Transverse colon (tissue), 4 donors: Measurements from ENCODE around the gene ARHGEF37. TPM values are rescaled to one million over a fixed set of nuclear protein-coding genes. Genes with fewer than 3 reads are reported as not detected.

Source experiments
- DNase-seq: peaks from one replicate; pipeline ENCODE4 v3.0.0-alpha.2; 2019
- H3K27ac ChIP-seq, 4 donors: fragments of 200-600 bp; sonication (generic); 2 replicates each; pipeline ENCODE4 v1.5.1; 2016 to 2018; ENCODE audit warnings: inconsistent platforms in 4 of 4
- H3K27me3 ChIP-seq: fragments of 200-600 bp; sonication (generic); 2 replicates; pipeline ENCODE4 v1.5.1; 2017; ENCODE audit warnings: inconsistent platforms
- H3K36me3 ChIP-seq, 4 donors: fragments of 200-600 bp; sonication (generic); 2 replicates each; pipeline ENCODE4 v1.5.1; 2017 to 2019; ENCODE audit warnings: inconsistent platforms in 4 of 4
- H3K4me1 ChIP-seq, 4 donors: fragments of 200-600 bp; sonication (generic); 2 replicates each; pipeline ENCODE4 v1.5.1; 2017 to 2020; ENCODE audit warnings: inconsistent platforms in 4 of 4
- H3K4me3 ChIP-seq, 4 donors: fragments of 200-600 bp; sonication (generic); 1 replicate in 1 of 4; 2 replicates in 3 of 4; pipeline versions ENCODE4 v1.5.1 to v1.6.1; 2017 to 2019; ENCODE audit warnings: inconsistent platforms in 4 of 4
- H3K9me3 ChIP-seq, 2 donors: fragments of 200-600 bp; sonication (generic); 2 replicates each; pipeline ENCODE4 v1.5.1; 2017 to 2019; ENCODE audit warnings: inconsistent platforms in 2 of 2
- CTCF ChIP-seq, 5 experiments: fragments of 200-600 bp in 3 of 5; fragments of 450-650 bp in 2 of 5; sonication (generic) in 3 of 5; IDR thresholded peaks; 1 replicate in 2 of 5; 2 replicates in 3 of 5; pipeline ENCODE4 v1.5.1; 2016 to 2017; ENCODE audit warnings: antibody characterized with exemption in 5 of 5, inconsistent platforms in 3 of 5, mild to moderate bottlenecking in 2 of 5, moderate library complexity in 1 of 5
- EP300 ChIP-seq: sonication (generic); formaldehyde crosslinking; IDR thresholded peaks from one replicate; pipeline ENCODE4 v1.6.1; 2017; ENCODE audit warnings: antibody characterized with exemption, low read depth
- POLR2A ChIP-seq: fragments of 450-650 bp; IDR thresholded peaks from one replicate; pipeline ENCODE4 v1.6.1; 2016; ENCODE audit warnings: antibody characterized with exemption, mild to moderate bottlenecking, moderate library complexity
- POLR2AphosphoS5 ChIP-seq, 3 donors: sonication (generic); formaldehyde crosslinking; IDR thresholded peaks; one replicate each; pipeline ENCODE4 v1.6.1; 2016; ENCODE audit warnings: antibody characterized with exemption in 3 of 3
- WGBS, 2 donors: methylation state at CpG; one replicate each; pipeline ENCODE4 v1.1.5; 2018; ENCODE audit warnings: low coverage in 1 of 2; 5-methylcytosine and 5-hydroxymethylcytosine counted together
- in situ Hi-C, 4 donors: fragments of 200-750 bp; cut with MboI; loops; one replicate each; pipeline versions ENCODE4 v1.15.0 to v1.15.1; 2017; ENCODE audit warnings: low sequenced_read_pairs in 3 of 4, low pct_ligation_motif_present in 1 of 4, low pct_unique_long_range_greater_than_20kb in 1 of 4
- intact Hi-C: fragments of 100-400 bp; cut with DNase I; formaldehyde crosslinking; loops from one replicate; pipeline ENCODE4 v1.15.1; 2023; ENCODE audit warnings: low total_unique reads
- total RNA-seq, 4 donors: library from RNA; depleted of rRNA; stranded (reverse); fragments of >200 nt; gene quantifications; one replicate each; pipeline ENCODE4 v1.1.0, GENCODE V29; 2016

The ARHGEF37 gene
- total RNA-seq, 4 donors from 2014 or later: 14.2 to 27.5 (median 21.7) TPM

- in situ Hi-C loops: no loop called here
- Histone ChIP-seq H3K27ac (peak overlapping the region; percentile 24 to 70 (median 53)), H3K4me1 (peaks cover 8 to 29% (median 13%) of the 10 kb centered on the region in 4 donors), H3K27me3 (no peaks in the 10 kb centered on the region), H3K9me3 (no peaks in the 10 kb centered on the region), H3K36me3 (peaks cover 0 to 4% (median 0%) of the 10 kb centered on the region in 4 donors), H3K4me3 (no peak overlapping the region)
- 53 to 57% methylated on average over 3 to 5 of the region's 5 CpGs for WGBS, 2 donors
- intact Hi-C loops: no loop called here
- DNase-seq: no peak
- TF ChIP-seq POLR2A (no peak), POLR2AphosphoS5 (IDR thresholded peaks at IDR 0.05) (peak in 2 of 3 donors; percentile 14 to 21)
Observed at GRCh38 chr5:149615976-149616375, 34.7 kb downstream of the ARHGEF37 start.

- no peak for DNase-seq
- Histone ChIP-seq H3K27me3 (no peaks in the 10 kb centered on the region), H3K4me3 (no peak overlapping the region), H3K27ac (peak overlapping the region in 3 of 4 donors; percentile 42 to 70 (median 64)), H3K9me3 (no peaks in the 10 kb centered on the region), H3K36me3 (peaks cover 0 to 7% (median 0%) of the 10 kb centered on the region in 4 donors), H3K4me1 (peaks cover under 1 to 20% (median 5%) of the 10 kb centered on the region in 4 donors)
- WGBS, 2 donors: 69 to 77% methylated on average over 3 of the region's 3 CpGs
- no peak for TF ChIP-seq CTCF (IDR thresholded peaks at IDR 0.05)
- no peak for TF ChIP-seq EP300
- TF ChIP-seq POLR2AphosphoS5 (IDR thresholded peaks at IDR 0.05): no peak
- no peak for TF ChIP-seq POLR2A
- in situ Hi-C loops: no loop called here
- intact Hi-C loops: no loop called here
Observed at GRCh38 chr5:149616727-149617285, 35.5 kb downstream of the ARHGEF37 start.

GRCh38 chr5:149617760-149618306 is 36.5 kb downstream of the ARHGEF37 start:
- H3K27ac ChIP-seq: peak overlapping the region in 1 of 4 donors; percentile 4
- no peaks in the 10 kb centered on the region for H3K27me3 ChIP-seq
- TF ChIP-seq POLR2A (no peak), CTCF (IDR thresholded peaks at IDR 0.05) (no peak), EP300 (no peak), POLR2AphosphoS5 (IDR thresholded peaks at IDR 0.05) (no peak)
- intact Hi-C loops (no loop called here), in situ Hi-C loops (no loop called here)
- no peak for DNase-seq
- no peaks in the 10 kb centered on the region for H3K9me3 ChIP-seq
- H3K4me3 ChIP-seq: no peak overlapping the region
- H3K36me3 ChIP-seq: peaks cover 0 to 17% (median 3%) of the 10 kb centered on the region in 4 donors
- WGBS, 2 donors: 82% methylated on average over 11 of the region's 12 CpGs; no CpG with 5 or more reads in 1 of the 2 donors
- peaks cover 0 to 10% (median 3%) of the 10 kb centered on the region in 4 donors for H3K4me1 ChIP-seq

GRCh38 chr5:149618581-149619248 is 37.4 kb downstream of the ARHGEF37 start:
- H3K4me3 ChIP-seq: no peak overlapping the region
- in situ Hi-C loops (no loop called here), intact Hi-C loops (no loop called here)
- peak; percentile 52 to 71 (median 64) for TF ChIP-seq CTCF (IDR thresholded peaks at IDR 0.05)
- TF ChIP-seq EP300: no peak
- H3K4me1 ChIP-seq: peaks cover 0 to 9% (median 3%) of the 10 kb centered on the region in 4 donors
- peak; percentile 47 for DNase-seq
- H3K36me3 ChIP-seq: peaks cover 0 to 23% (median 5%) of the 10 kb centered on the region in 4 donors
- peak overlapping the region in 1 of 4 donors; percentile 4 for H3K27ac ChIP-seq
- H3K9me3 ChIP-seq: no peaks in the 10 kb centered on the region
- no peaks in the 10 kb centered on the region for H3K27me3 ChIP-seq
- 45% methylated on average over 9 of the region's 9 CpGs; no CpG with 5 or more reads in 1 of the 2 donors for WGBS, 2 donors
